Endothelial cell of umbilical vein (primary cell): ENCODE measurements around the gene ARID1B.

Experiments used
- CTCF ChIP-seq, 2 donors: IDR thresholded peaks; 1 replicate in 1 of 2; 2 replicates in 1 of 2; pipeline ENCODE4 v1.5.1; 2011; ENCODE audit warnings: low read length in 2 of 2, mild to moderate bottlenecking in 2 of 2, moderate library complexity in 2 of 2, control low read depth in 1 of 2, inconsistent platforms in 1 of 2, low read depth in 1 of 2; ENCODE audit not compliant: insufficient read depth in 1 of 2; ENCODE audit errors: extremely low read depth in 1 of 2
- EZH2 ChIP-seq: IDR thresholded peaks from 2 replicates; pipeline ENCODE4 v1.6.1; 2012; ENCODE audit warnings: borderline replicate concordance, low read depth, mild to moderate bottlenecking, moderate library complexity, low read length, inconsistent platforms; ENCODE audit not compliant: severe bottlenecking
- FOS ChIP-seq: IDR thresholded peaks from 2 replicates; pipeline ENCODE4 v1.6.1; 2011; ENCODE audit warnings: mild to moderate bottlenecking, low read length, moderate library complexity, borderline replicate concordance; ENCODE audit not compliant: insufficient read depth
- GATA2 ChIP-seq: IDR thresholded peaks from 2 replicates; pipeline ENCODE4 v1.7.0; 2011; ENCODE audit warnings: low read depth, mild to moderate bottlenecking, moderate library complexity, mixed read lengths, low read length; ENCODE audit not compliant: insufficient read length, insufficient read depth
- JUN ChIP-seq: IDR thresholded peaks from 2 replicates; pipeline ENCODE4 v1.6.1; 2011; ENCODE audit warnings: borderline replicate concordance, low read depth; ENCODE audit not compliant: insufficient read length, insufficient read depth
- MYC ChIP-seq: IDR thresholded peaks from one replicate; pipeline ENCODE4 v1.6.1; 2011; ENCODE audit warnings: mild to moderate bottlenecking, low read depth, low read length
- POLR2A ChIP-seq: IDR thresholded peaks from 2 replicates; pipeline ENCODE4 v1.6.1; 2012; ENCODE audit warnings: low read depth, mild to moderate bottlenecking, control low read depth, low read length
- POLR2AphosphoS5 ChIP-seq: IDR thresholded peaks from 2 replicates; pipeline ENCODE4 v1.6.1; 2012; ENCODE audit warnings: low read depth, mild to moderate bottlenecking, control low read depth, low read length, moderate library complexity; ENCODE audit not compliant: insufficient read depth
- TF ChIP-seq, protein P1 (sequence below): IDR thresholded peaks from 2 replicates; pipeline ENCODE4 v1.6.1; 2011; ENCODE audit not compliant: insufficient read depth, insufficient read length

- TF ChIP-seq CTCF (IDR thresholded peaks at IDR 0.05; ENCODE audit: extremely low read depth in 1 of 2, insufficient read depth in 1 of 2, low read depth in 1 of 2, low read length in 2 of 2) (no peak), POLR2A (no peak), EZH2 (no peak), FOS (no peak), POLR2AphosphoS5 (no peak), GATA2 (no peak), MYC (no peak), JUN (no peak)
- TF ChIP-seq, protein P1, sequence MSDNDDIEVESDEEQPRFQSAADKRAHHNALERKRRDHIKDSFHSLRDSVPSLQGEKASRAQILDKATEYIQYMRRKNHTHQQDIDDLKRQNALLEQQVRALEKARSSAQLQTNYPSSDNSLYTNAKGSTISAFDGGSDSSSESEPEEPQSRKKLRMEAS, result no peak
Measured at GRCh38 chr6:157161912-157162311, 384.7 kb downstream of the ARID1B start.
